SU-DHL-6 (cell line): ENCODE results near the gene PLCB2.

Experiments used
- H2AFZ ChIP-seq: fragments of 200-600 bp; sonication (generic); 2 replicates; pipeline ENCODE4 v1.6.1; 2014; ENCODE audit warnings: low read depth, mild to moderate bottlenecking, moderate library complexity, mixed read lengths, antibody characterized with exemption, low read length; ENCODE audit not compliant: severe bottlenecking
- H3F3A ChIP-seq: fragments of 200-600 bp; shearing (Covaris generic); 2 replicates; pipeline ENCODE4 v1.6.0; 2016; ENCODE audit warnings: antibody characterized with exemption, mild to moderate bottlenecking; ENCODE audit not compliant: insufficient read depth
- H3K27ac ChIP-seq: fragments of 200-600 bp; sonication (generic); 2 replicates; pipeline ENCODE4 v1.5.1; 2016; ENCODE audit warnings: low read depth, mild to moderate bottlenecking, low read length, moderate library complexity, mixed read lengths
- H3K27me3 ChIP-seq: fragments of 200-600 bp; sonication (generic), shearing (Covaris generic); 2 replicates; pipeline ENCODE4 v1.6.0; 2014; ENCODE audit warnings: mild to moderate bottlenecking, low read length
- H3K36me3 ChIP-seq: fragments of 200-600 bp; sonication (generic); 2 replicates; pipeline ENCODE4 v1.6.1; 2014; ENCODE audit warnings: mild to moderate bottlenecking, low read length, mixed read lengths
- H3K4me2 ChIP-seq: fragments of 300-600, 200-600 bp; shearing (Covaris generic), sonication (generic); 2 replicates; pipeline ENCODE4 v1.6.0; 2014; ENCODE audit warnings: low read length, low read depth, mild to moderate bottlenecking; ENCODE audit not compliant: poor library complexity, severe bottlenecking
- H3K4me3 ChIP-seq: fragments of 200-600 bp; sonication (generic); 2 replicates; pipeline ENCODE4 v1.5.1; 2014; ENCODE audit warnings: antibody characterized with exemption, low read length, mild to moderate bottlenecking, mixed read lengths; ENCODE audit not compliant: insufficient read depth, poor library complexity, severe bottlenecking
- H3K79me2 ChIP-seq: fragments of 200-600 bp; sonication (generic); 2 replicates; pipeline ENCODE4 v1.6.1; 2014; ENCODE audit warnings: mild to moderate bottlenecking, low read length, moderate library complexity; ENCODE audit not compliant: insufficient read depth
- H3K9ac ChIP-seq: fragments of 200-600 bp; sonication (generic); 2 replicates; pipeline ENCODE4 v1.7.0; 2014; ENCODE audit warnings: mild to moderate bottlenecking, low read length
- H3K9me2 ChIP-seq: fragments of 200-600 bp; sonication (generic); replicated peaks from 2 replicates; pipeline ENCODE4 v1.6.1; 2014; ENCODE audit warnings: low read length; ENCODE audit not compliant: insufficient read depth
- H3K9me3 ChIP-seq: fragments of 200-600 bp; sonication (generic); 2 replicates; pipeline ENCODE4 v1.6.1; 2014; ENCODE audit warnings: low read length, mixed read lengths; ENCODE audit not compliant: insufficient read depth
- H4K20me1 ChIP-seq: fragments of 200-600 bp; sonication (generic); 2 replicates; pipeline ENCODE4 v1.6.1; 2014; ENCODE audit warnings: low read depth, mild to moderate bottlenecking, antibody characterized with exemption, low read length, moderate library complexity, mixed read lengths
- EZH2phosphoT487 ChIP-seq: fragments of 200-600 bp; sonication (generic), shearing (Covaris generic); conservative IDR thresholded peaks from 2 replicates; pipeline ENCODE4 v1.6.1; 2018; ENCODE audit warnings: mild to moderate bottlenecking, antibody characterized with exemption, low read length, moderate library complexity, mixed read lengths
- TF ChIP-seq, protein P1 (sequence below): fragments of 200-600 bp; sonication (generic); IDR thresholded peaks from one replicate; pipeline ENCODE4 v1.5.1; 2017; ENCODE audit warnings: antibody characterized with exemption, mild to moderate bottlenecking, low read length, moderate library complexity; ENCODE audit not compliant: insufficient read depth, poor library complexity, severe bottlenecking

PLCB2 gene

GRCh38 chr15:40267670-40268069 is 40.1 kb downstream of the PLCB2 start:
- no peak overlapping the region for H3K4me3 ChIP-seq
- no peak overlapping the region for H3K4me2 ChIP-seq
- TF ChIP-seq, protein P1, sequence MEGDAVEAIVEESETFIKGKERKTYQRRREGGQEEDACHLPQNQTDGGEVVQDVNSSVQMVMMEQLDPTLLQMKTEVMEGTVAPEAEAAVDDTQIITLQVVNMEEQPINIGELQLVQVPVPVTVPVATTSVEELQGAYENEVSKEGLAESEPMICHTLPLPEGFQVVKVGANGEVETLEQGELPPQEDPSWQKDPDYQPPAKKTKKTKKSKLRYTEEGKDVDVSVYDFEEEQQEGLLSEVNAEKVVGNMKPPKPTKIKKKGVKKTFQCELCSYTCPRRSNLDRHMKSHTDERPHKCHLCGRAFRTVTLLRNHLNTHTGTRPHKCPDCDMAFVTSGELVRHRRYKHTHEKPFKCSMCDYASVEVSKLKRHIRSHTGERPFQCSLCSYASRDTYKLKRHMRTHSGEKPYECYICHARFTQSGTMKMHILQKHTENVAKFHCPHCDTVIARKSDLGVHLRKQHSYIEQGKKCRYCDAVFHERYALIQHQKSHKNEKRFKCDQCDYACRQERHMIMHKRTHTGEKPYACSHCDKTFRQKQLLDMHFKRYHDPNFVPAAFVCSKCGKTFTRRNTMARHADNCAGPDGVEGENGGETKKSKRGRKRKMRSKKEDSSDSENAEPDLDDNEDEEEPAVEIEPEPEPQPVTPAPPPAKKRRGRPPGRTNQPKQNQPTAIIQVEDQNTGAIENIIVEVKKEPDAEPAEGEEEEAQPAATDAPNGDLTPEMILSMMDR = no peak
- no peak for TF ChIP-seq EZH2phosphoT487
- no peak overlapping the region for H3K27ac ChIP-seq
- H4K20me1 ChIP-seq = no peaks in the 10 kb centered on the region
- no peaks in the 10 kb centered on the region for H3K9me3 ChIP-seq
- H3K27me3 ChIP-seq = no peaks in the 10 kb centered on the region
- no peaks in the 10 kb centered on the region for H3F3A ChIP-seq
- H3K36me3 ChIP-seq = no peaks in the 10 kb centered on the region
- no peaks in the 10 kb centered on the region for H3K79me2 ChIP-seq
- no peaks in the 10 kb centered on the region for H3K9me2 ChIP-seq
- H3K9ac ChIP-seq = no peak overlapping the region
- H2AFZ ChIP-seq = no peak overlapping the region

GRCh38 chr15:40266828-40267304 is 40.9 kb downstream of the PLCB2 start:
- H3K4me3 ChIP-seq = no peak overlapping the region
- H3K27ac ChIP-seq = no peak overlapping the region
- no peaks in the 10 kb centered on the region for H3K79me2 ChIP-seq
- H3K4me2 ChIP-seq = no peak overlapping the region
- no peaks in the 10 kb centered on the region for H4K20me1 ChIP-seq
- no peaks in the 10 kb centered on the region for H3K9me3 ChIP-seq
- H2AFZ ChIP-seq = no peak overlapping the region
- H3K9ac ChIP-seq = no peak overlapping the region
- no peaks in the 10 kb centered on the region for H3K27me3 ChIP-seq
- TF ChIP-seq, protein P1 = no peak
- no peak for TF ChIP-seq EZH2phosphoT487
- H3F3A ChIP-seq = no peaks in the 10 kb centered on the region
- no peaks in the 10 kb centered on the region for H3K36me3 ChIP-seq
- H3K9me2 ChIP-seq = no peaks in the 10 kb centered on the region

DNA sequence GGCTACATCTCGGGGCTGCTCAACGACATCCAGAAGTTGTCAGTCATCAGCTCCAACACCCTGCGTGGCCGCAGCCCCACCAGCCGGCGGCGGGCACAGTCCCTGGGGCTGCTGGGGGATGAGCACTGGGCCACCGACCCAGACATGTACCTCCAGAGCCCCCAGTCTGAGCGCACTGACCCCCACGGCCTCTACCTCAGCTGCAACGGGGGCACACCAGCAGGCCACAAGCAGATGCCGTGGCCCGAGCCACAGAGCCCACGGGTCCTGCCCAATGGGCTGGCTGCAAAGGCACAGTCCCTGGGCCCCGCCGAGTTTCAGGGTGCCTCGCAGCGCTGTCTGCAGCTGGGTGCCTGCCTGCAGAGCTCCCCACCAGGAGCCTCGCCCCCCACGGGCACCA is 41.9 kb downstream of the PLCB2 start:
- H3K4me3 ChIP-seq = no peak overlapping the region
- no peaks in the 10 kb centered on the region for H4K20me1 ChIP-seq
- H3K79me2 ChIP-seq = no peaks in the 10 kb centered on the region
- no peak overlapping the region for H3K9ac ChIP-seq
- no peak overlapping the region for H3K27ac ChIP-seq
- H3K27me3 ChIP-seq = no peaks in the 10 kb centered on the region
- H2AFZ ChIP-seq = no peak overlapping the region
- no peak overlapping the region for H3K4me2 ChIP-seq
- no peaks in the 10 kb centered on the region for H3F3A ChIP-seq
- TF ChIP-seq EZH2phosphoT487 = no peak
- TF ChIP-seq, protein P1 = no peak
- H3K36me3 ChIP-seq = no peaks in the 10 kb centered on the region
- H3K9me3 ChIP-seq = no peaks in the 10 kb centered on the region
- H3K9me2 ChIP-seq = no peaks in the 10 kb centered on the region
